ENCODE data around the gene G2E3. TPM values are rescaled to one million over a fixed set of nuclear protein-coding genes. Genes with fewer than 3 reads are reported as not detected.

G2E3 gene
- polyA plus RNA-seq, 12 donors: 13.8 to 27.4 (median 21.3) TPM; not detected in 1

GRCh38 chr14:30648471-30648870 is 89.5 kb downstream of the G2E3 start:
- no peak for DNase-seq

DNA sequence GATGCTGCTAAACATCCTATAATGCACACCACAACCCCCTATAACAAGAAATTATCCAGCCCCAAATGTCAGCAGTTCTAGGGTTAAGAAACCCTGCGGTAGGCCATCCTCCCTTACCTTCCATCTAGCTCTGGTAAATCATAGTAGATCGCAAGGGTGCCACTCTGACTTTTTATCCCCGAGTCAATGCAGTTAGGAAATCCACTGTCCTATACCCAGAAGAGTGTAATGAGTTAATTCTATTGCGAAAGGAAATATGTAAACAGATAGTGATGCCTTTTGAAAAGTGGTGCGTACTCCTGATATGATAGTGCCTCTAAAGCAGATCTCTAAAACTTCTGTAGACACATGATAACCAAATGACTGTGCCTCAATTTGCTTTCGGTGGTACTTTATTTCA is 93.0 kb downstream of the G2E3 start:
- DNase-seq: no peak

DNA sequence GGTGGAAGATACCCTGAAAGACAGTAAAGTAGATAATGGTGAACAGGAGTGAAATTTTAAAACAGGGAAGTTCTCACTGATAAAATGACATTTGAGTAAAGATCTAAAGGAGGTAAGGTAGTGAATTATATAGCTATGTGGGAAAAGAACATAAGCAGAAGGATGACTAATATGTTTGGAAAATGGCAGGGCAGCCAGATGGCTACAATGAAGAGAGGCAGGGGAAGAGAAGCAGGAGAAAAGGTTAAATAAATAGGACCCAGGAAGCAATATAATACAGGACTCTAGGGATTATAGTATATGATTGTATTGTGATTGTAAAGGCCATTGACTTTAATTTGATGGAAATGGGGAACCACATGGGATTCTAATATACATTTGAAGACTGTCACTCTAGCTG is 96.2 kb downstream of the G2E3 start:
- DNase-seq: no peak

- no peak for DNase-seq
These were observed 96.7 kb downstream of the G2E3 start for GRCh38 chr14:30655658-30656057.

DNA sequence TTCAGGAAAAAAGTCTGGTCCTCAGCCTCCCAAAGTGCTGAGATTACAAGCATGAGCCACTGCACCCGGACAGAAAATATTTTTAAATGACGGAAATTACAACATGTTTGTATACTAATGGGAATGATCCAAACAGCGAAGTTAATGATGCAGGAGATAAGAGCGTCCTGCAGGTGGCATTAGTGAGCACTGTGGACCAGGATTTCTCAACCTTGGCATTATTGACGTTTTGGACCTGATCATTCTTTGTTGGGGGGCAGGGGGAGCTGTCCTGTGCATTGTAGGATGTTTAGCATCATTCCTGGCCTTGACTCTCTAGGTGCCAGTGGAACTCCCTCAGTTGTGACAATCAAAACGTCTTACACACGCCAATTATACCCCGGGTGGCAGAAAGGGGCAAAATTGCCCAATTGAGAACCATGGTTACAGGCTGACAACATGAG is 97.3 kb downstream of the G2E3 start:
- peak; percentile 22 for DNase-seq

DNA sequence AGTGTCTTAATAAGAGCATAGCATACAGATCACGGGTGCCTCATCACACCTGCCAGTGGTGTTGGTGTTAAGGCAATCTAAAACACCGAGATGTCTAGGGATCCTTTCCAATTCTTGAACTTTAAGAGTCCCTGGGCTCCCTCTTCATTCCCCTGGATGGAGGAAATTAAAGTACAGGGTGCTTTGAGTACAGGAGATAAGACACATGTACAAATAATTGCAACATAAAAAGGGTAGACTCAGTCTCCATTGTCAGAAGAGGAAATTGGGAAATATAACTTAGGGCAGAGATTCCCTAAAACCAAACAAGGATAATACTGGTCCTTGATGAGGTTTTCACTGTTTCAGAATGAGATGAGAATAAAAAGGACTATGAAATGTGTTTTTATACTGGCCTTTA is 98.1 kb downstream of the G2E3 start:
- DNase-seq: no peak

GRCh38 chr14:30657606-30658163 is 98.7 kb downstream of the G2E3 start:
- DNase-seq: no peak

DNA sequence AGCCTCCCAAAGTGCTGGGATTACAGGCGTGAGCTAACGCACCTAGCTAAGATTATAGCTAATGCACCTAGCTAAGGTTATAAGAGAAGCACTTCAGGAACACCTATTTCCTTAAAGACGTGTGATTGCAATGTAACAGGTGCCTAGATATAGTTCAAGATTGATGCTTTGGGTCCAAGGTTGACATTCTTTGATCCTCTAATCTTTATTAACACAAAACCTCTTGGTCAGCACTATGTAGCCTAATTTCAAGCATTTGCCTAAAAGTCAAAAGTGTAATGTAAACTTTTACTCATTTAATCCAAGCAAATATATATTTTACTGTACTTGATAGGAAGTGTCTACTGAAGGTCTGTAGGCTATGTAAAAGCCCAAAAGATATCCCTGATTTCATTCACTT is 99.7 kb downstream of the G2E3 start:
- DNase-seq: no peak

DNA sequence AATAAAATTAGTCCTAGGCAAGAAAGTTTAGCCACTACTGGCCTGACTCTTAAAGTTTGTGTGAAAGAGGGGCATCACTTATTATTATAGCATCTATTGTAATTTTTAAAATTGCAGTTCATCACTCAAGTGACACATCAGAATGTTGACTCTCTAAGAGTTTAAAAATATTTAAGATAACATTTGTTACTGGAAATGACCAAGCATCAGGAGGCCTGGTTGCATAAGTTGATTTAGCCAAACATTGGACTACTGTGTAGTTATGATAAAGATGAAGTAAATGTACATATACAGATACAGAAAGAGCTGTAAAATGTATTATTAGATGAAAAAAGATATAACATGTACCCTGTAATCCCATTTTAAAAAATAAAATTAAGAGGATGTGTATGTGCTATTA is 110.6 kb downstream of the G2E3 start:
- no peak for DNase-seq

Other genes starting within 250 kb of the G2E3 start
- 10 to 100 TPM in 11 of 12 donors, not detected in 1; 55.0 to 99.1 (median 72.2) TPM for gene SCFD1, start 63.2 kb downstream of the G2E3 start, polyA plus RNA-seq (ENCODE audit: insufficient read length in 12 of 12)

Measured in muscle of arm (tissue), 12 donors.